ENCODE data around the gene CCDC6.

Gene CCDC6

GRCh38 chr10:59799421-59799820 lies 106.9 kb downstream of the CCDC6 start:
- no peak for TF ChIP-seq ZNF223 (tag by site-specific recombination; IDR thresholded peaks at IDR 0.05)
- no peak for TF ChIP-seq ZFP41 (tag by site-specific recombination; IDR thresholded peaks at IDR 0.05; ENCODE audit: borderline replicate concordance)
- no peak for TF ChIP-seq ZNF366 (tag by site-specific recombination; conservative IDR thresholded peaks at IDR 0.05)
- no peak for TF ChIP-seq ZNF664 (tag by site-specific recombination; IDR thresholded peaks at IDR 0.05)
- no peak for TF ChIP-seq ZNF626 (tag by site-specific recombination; IDR thresholded peaks at IDR 0.05)
- no peak for TF ChIP-seq KLF8 (tag by site-specific recombination; IDR thresholded peaks at IDR 0.05)
- no peak for TF ChIP-seq ZNF146 (tag by site-specific recombination; IDR thresholded peaks at IDR 0.05)
- no peak for TF ChIP-seq ZNF248 (tag by site-specific recombination; IDR thresholded peaks at IDR 0.05)
- TF ChIP-seq ZSCAN4 (tag by site-specific recombination; IDR thresholded peaks at IDR 0.05), result no peak
- no peak for TF ChIP-seq PRDM1 (tag by site-specific recombination; IDR thresholded peaks at IDR 0.05)
- TF ChIP-seq ZBTB10 (tag by site-specific recombination; IDR thresholded peaks at IDR 0.05), result no peak
- TF ChIP-seq ZNF280D (tag by site-specific recombination; IDR thresholded peaks at IDR 0.05), result no peak
- Histone ChIP-seq H3K36me3 (ENCODE audit: control insufficient read depth in 2 of 2, insufficient read depth in 1 of 2, low read length in 2 of 2) (peaks cover 0 to 36% of the 10 kb centered on the region in 2 experiments), H3K4me3 (ENCODE audit: low read depth, low read length) (no peak overlapping the region), H3K9me3 (ENCODE audit: control insufficient read depth, insufficient read depth, low read depth, low read length) (no peaks in the 10 kb centered on the region), H3K27ac (ENCODE audit: extremely low read depth, low read depth, low read length) (no peak overlapping the region), H3K4me1 (ENCODE audit: control insufficient read depth, insufficient read depth, low read length) (no peaks in the 10 kb centered on the region)
- ChIA-PET POLR2A (no interaction called here), CTCF (interaction anchor here (1.4 to 2.2 kb wide), 2 partner anchors 10 to 174 kb away, joined by 4 to 11 read pairs; no protein-coding TSS in a partner anchor)

GRCh38 chr10:59793919-59794318 lies 112.4 kb downstream of the CCDC6 start:
- CTCF ChIA-PET, result no interaction called here
- no peak for TF ChIP-seq ZNF140 (tag by site-specific recombination; IDR thresholded peaks at IDR 0.05)
- TF ChIP-seq PRDM6 (tag by site-specific recombination; IDR thresholded peaks at IDR 0.05), result 0 out of 2 replicates have a peak, but pooled peaks have one; percentile 7
- no peaks in the 10 kb centered on the region for H3K4me1 ChIP-seq (ENCODE audit: control insufficient read depth, insufficient read depth, low read length)
- H3K4me3 ChIP-seq (ENCODE audit: low read depth, low read length), result no peak overlapping the region
- no peaks in the 10 kb centered on the region for H3K9me3 ChIP-seq (ENCODE audit: control insufficient read depth, insufficient read depth, low read depth, low read length)
- H3K27ac ChIP-seq (ENCODE audit: extremely low read depth, low read depth, low read length), result no peak overlapping the region
- H3K36me3 ChIP-seq (ENCODE audit: control insufficient read depth in 2 of 2, insufficient read depth in 1 of 2, low read length in 2 of 2), result peaks cover 14 to 40% of the 10 kb centered on the region in 2 experiments
- POLR2A ChIA-PET, result no interaction called here
